GM10248 (cell line): Measurements from ENCODE around the gene TRMT112.

Source experiments
- CTCF ChIA-PET: fragments of 300-600 bp; sonication (Branson Sonifier 250); formaldehyde crosslinking; extraction: SDS; loops from one replicate; lab custom pipeline; 2021; ENCODE audit warnings: antibody characterized with exemption; lab: Yijun Ruan, JAX
- POLR2A ChIA-PET: fragments of 350-650 bp; sonication (Branson Sonifier 250); formaldehyde crosslinking; extraction: SDS; loops from one replicate; lab custom pipeline; 2020; ENCODE audit warnings: antibody characterized with exemption; lab: Yijun Ruan, JAX
- DNase-seq: peaks from one replicate; pipeline ENCODE4 v3.0.0; 2012; ENCODE audit errors: extremely low spot score
- CTCF ChIP-seq: IDR thresholded peaks from 2 replicates; pipeline ENCODE4 v1.5.1; 2012; ENCODE audit warnings: mild to moderate bottlenecking, low read depth; ENCODE audit errors: extremely low read depth, missing control alignments, control extremely low read depth

The TRMT112 gene

GRCh38 chr11:64337538-64338249 lies 20.3 kb upstream of the TRMT112 start:
- ChIA-PET POLR2A (no interaction called here), CTCF (interaction anchor here (0.9 to 4.0 kb wide), 4 partner anchors 17 to 37 kb away, joined by 3 to 20 read pairs (median 6); partner anchors contain the start of genes CATSPERZ, ESRRA, PRDX5 and TRMT112)
- no peak for DNase-seq
- TF ChIP-seq CTCF: no peak

- CTCF ChIA-PET: interaction anchor here (1.3 to 4.0 kb wide), 4 partner anchors 11 to 30 kb away, joined by 3 to 20 read pairs (median 6); partner anchors contain the start of genes ESRRA, PRDX5 and TRMT112
- peak; percentile 88 for DNase-seq
- POLR2A ChIA-PET: interaction anchor here (1.3 to 1.8 kb wide), 2 partner anchors 12 to 17 kb away, joined by 3 to 10 read pairs; partner anchors contain the start of genes PRDX5 and TRMT112
- TF ChIP-seq CTCF: no peak
These were observed 17.7 kb upstream of the TRMT112 start for GRCh38 chr11:64334764-64335735.

- TF ChIP-seq CTCF: no peak
- ChIA-PET CTCF (interaction anchor here (0.9 to 4.2 kb wide), 6 partner anchors 8 to 129 kb away, joined by 3 to 71 read pairs (median 32); partner anchors contain the start of genes CCDC88B, ESRRA, PRDX5 and TRMT112), POLR2A (no interaction called here)
- DNase-seq: no peak
These were observed 16.2 kb upstream of the TRMT112 start for GRCh38 chr11:64333556-64333955.

- ChIA-PET POLR2A (interaction anchor here (0.6 to 2.0 kb wide), 4 partner anchors 8 to 146 kb away, joined by 3 to 18 read pairs (median 5); partner anchors contain the start of genes CCDC88B, PRDX5, STIP1 and TRMT112), CTCF (interaction anchor here (0.7 to 4.2 kb wide), 25 partner anchors 9 to 633 kb away, joined by 3 to 71 read pairs (median 4); partner anchors contain the start of genes CATSPERZ, CCDC88B, ESRRA and FERMT3)
- DNase-seq: peak; percentile 79
- peak; percentile 56 for TF ChIP-seq CTCF
These were observed 14.4 kb upstream of the TRMT112 start for GRCh38 chr11:64331569-64332371.

- TF ChIP-seq CTCF: no peak
- no peak for DNase-seq
- POLR2A ChIA-PET: interaction anchor here (1.5 to 2.0 kb wide), 2 partner anchors 9 to 13 kb away, joined by 4 to 18 read pairs; partner anchors contain the start of genes CCDC88B, PRDX5 and TRMT112
- CTCF ChIA-PET: interaction anchor here (0.8 to 4.2 kb wide), 15 partner anchors 8 to 634 kb away, joined by 3 to 71 read pairs (median 9); partner anchors contain the start of genes CATSPERZ, CCDC88B, ESRRA and FERMT3
These were observed 13.5 kb upstream of the TRMT112 start for GRCh38 chr11:64330888-64331287.
